ENCODE results near the gene UGT1A4. TPM values are rescaled to one million over a fixed set of nuclear protein-coding genes. Genes with fewer than 3 reads are reported as not detected.

The UGT1A4 gene
- total and polyA plus RNA-seq, 9 of the 15 experiments (the other 6 are each of a cell fraction or from before 2014, with no cell fraction given): not detected

GRCh38 chr2:233800208-233800607 is 81.7 kb downstream of the UGT1A4 start (continued):
- TF ChIP-seq, protein P1, sequence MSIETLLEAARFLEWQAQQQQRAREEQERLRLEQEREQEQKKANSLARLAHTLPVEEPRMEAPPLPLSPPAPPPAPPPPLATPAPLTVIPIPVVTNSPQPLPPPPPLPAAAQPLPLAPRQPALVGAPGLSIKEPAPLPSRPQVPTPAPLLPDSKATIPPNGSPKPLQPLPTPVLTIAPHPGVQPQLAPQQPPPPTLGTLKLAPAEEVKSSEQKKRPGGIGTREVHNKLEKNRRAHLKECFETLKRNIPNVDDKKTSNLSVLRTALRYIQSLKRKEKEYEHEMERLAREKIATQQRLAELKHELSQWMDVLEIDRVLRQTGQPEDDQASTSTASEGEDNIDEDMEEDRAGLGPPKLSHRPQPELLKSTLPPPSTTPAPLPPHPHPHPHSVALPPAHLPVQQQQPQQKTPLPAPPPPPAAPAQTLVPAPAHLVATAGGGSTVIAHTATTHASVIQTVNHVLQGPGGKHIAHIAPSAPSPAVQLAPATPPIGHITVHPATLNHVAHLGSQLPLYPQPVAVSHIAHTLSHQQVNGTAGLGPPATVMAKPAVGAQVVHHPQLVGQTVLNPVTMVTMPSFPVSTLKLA (conservative IDR thresholded peaks at IDR 0.05): no peak
- TF ChIP-seq TCFL5 (CRISPR knock-in tag; conservative IDR thresholded peaks at IDR 0.05): no peak
- no peak for TF ChIP-seq POLR2AphosphoS5 (IDR thresholded peaks at IDR 0.05; ENCODE audit: control insufficient read depth, insufficient read depth, low read depth, low read length)
- TF ChIP-seq, protein P2, sequence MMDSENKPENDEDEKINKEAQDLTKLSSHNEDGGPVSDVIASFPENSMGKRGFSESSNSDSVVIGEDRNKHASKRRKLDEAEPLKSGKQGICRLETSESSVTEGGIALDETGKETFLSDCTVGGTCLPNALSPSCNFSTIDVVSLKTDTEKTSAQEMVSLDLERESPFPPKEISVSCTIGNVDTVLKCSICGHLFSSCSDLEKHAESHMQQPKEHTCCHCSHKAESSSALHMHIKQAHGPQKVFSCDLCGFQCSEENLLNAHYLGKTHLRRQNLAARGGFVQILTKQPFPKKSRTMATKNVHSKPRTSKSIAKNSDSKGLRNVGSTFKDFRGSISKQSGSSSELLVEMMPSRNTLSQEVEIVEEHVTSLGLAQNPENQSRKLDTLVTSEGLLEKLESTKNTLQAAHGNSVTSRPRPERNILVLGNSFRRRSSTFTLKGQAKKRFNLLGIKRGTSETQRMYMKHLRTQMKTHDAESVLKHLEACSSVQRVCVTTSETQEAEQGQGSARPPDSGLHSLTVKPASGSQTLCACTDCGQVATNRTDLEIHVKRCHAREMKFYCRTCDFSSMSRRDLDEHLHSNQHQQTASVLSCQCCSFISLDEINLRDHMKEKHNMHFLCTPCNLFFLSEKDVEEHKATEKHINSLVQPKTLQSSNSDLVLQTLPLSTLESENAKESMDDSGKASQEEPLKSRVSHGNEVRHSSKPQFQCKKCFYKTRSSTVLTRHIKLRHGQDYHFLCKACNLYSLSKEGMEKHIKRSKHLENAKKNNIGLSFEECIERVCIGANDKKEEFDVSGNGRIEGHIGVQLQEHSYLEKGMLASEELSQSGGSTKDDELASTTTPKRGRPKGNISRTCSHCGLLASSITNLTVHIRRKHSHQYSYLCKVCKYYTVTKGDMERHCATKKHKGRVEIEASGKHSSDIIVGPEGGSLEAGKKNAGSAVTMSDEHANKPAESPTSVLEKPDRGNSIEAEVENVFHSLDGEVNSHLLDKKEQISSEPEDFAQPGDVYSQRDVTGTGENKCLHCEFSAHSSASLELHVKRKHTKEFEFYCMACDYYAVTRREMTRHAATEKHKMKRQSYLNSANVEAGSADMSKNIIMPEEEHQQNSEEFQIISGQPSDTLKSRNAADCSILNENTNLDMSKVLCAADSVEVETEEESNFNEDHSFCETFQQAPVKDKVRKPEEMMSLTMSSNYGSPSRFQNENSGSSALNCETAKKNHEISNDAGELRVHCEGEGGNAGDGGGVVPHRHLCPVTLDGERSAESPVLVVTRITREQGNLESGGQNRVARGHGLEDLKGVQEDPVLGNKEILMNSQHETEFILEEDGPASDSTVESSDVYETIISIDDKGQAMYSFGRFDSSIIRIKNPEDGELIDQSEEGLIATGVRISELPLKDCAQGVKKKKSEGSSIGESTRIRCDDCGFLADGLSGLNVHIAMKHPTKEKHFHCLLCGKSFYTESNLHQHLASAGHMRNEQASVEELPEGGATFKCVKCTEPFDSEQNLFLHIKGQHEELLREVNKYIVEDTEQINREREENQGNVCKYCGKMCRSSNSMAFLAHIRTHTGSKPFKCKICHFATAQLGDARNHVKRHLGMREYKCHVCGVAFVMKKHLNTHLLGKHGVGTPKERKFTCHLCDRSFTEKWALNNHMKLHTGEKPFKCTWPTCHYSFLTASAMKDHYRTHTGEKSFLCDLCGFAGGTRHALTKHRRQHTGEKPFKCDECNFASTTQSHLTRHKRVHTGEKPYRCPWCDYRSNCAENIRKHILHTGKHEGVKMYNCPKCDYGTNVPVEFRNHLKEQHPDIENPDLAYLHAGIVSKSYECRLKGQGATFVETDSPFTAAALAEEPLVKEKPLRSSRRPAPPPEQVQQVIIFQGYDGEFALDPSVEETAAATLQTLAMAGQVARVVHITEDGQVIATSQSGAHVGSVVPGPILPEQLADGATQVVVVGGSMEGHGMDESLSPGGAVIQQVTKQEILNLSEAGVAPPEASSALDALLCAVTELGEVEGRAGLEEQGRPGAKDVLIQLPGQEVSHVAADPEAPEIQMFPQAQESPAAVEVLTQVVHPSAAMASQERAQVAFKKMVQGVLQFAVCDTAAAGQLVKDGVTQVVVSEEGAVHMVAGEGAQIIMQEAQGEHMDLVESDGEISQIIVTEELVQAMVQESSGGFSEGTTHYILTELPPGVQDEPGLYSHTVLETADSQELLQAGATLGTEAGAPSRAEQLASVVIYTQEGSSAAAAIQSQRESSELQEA (IDR thresholded peaks at IDR 0.05; ENCODE audit: low read depth): no peak
- no peak for TF ChIP-seq RBBP5 (IDR thresholded peaks at IDR 0.05; ENCODE audit: borderline replicate concordance, insufficient read depth, low read length, poor library complexity, severe bottlenecking)
- no peak for TF ChIP-seq ZNF239 (CRISPR knock-in tag; IDR thresholded peaks at IDR 0.05)

Data from K562 (cell line).